Skeletal muscle cell (primary cell): ENCODE results near the gene TYW3.

Experiments
- DNase-seq: peaks from one replicate; pipeline ENCODE4 v3.0.0-alpha.2; 2010; ENCODE audit warnings: low read depth
- H3K4me3 ChIP-seq: 2 replicates; pipeline ENCODE4 v1.5.1; 2011; ENCODE audit warnings: low read depth, mild to moderate bottlenecking, control low read depth, low read length, moderate library complexity

TYW3 gene

DNA sequence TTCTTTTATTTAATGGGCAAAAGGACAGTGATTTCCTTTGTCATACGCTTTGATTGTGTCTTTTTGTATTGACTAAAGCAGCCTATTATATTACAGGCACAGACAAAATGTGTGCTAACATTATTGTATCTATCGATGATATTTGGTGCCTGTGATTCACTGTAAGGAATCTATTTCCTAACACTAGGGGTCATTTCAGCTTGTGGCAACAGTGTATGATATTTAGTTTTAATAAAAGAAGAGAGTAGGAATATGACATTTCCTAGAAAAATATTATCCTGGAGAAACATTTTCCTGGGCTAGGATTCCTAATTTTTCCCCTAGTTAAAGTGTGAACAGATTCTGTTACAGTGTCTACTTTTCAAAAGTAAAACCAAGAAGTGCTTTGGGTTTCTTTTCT, 42.8 kb downstream of the TYW3 start:
- no peak for DNase-seq
- H3K4me3 ChIP-seq: no peak overlapping the region

DNA sequence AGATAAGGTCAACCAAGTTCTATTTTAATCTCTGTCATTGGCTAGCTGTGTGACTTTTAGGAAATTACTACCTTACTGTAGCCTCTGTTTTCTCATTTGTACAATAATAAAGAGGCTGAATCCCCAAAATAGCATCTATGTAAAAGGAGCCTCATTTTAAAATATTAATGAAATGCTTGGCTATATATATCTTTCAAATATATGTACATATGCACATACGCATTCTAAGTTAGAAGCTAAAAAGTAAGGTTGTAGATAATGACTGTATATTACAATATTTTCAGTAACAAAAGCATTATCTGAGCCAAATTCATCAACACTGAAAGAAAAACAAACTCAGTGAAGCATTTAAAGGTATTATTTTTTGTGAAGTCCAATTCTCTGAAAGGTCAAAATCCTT, 44.6 kb downstream of the TYW3 start:
- H3K4me3 ChIP-seq: no peak overlapping the region
- no peak for DNase-seq

DNA sequence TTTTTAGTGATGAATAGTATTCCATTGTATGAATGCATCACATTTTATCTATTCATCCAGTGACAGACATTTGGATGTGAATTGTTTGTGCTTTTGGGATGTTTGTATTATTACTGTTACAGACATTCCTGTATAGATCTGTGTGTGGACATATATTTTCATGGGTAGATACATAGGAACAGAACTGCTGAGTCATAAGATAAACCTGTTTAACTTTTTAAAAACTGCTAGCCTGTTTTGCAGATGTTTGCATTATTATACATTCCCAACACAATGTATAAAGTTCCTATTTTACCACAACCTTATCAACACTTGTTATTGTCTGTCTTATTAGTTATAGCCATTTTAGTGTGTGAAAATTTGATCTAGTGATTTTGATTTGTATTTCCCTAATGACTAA, 46.8 kb downstream of the TYW3 start:
- no peak for DNase-seq
- H3K4me3 ChIP-seq: no peak overlapping the region

DNA sequence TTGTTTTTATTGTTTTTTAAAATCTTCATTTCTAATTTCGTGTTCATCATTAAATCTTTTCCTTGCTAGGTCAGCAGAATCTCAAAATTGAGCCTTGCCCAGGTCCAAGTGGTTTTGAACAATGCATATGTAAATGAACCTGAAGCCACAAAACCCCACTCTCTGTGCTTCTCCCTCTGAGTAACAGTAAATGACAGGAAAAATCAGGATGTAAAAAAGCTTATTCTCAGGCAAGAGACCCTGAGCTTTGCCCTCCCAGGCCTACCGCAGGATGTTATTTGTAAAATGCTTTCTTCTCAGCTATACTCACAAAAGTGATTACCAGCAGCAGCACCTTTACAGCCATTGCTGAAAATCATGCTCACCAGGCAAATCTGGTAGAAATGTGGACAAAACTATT, 47.6 kb downstream of the TYW3 start:
- DNase-seq: no peak
- H3K4me3 ChIP-seq: no peak overlapping the region

DNA sequence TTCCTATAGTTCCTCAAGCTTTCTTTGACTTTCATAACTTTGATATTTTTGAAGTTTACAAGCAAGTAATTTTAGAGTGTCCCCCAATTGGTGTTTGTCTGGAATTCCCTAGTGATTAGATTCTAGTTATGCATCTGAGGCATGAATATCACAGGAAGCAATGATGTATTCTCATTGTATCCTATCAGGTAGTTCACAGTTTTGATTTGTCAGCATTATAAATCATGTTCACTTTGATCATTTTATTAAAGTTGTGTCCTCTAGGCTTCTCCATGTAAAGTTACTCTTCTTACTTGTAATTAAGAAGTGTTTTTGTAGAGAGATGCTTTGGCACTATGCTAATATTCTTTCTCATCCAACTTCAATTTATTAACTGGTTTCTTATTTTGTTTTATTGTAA, 53.0 kb downstream of the TYW3 start:
- H3K4me3 ChIP-seq: no peak overlapping the region
- no peak for DNase-seq

DNA sequence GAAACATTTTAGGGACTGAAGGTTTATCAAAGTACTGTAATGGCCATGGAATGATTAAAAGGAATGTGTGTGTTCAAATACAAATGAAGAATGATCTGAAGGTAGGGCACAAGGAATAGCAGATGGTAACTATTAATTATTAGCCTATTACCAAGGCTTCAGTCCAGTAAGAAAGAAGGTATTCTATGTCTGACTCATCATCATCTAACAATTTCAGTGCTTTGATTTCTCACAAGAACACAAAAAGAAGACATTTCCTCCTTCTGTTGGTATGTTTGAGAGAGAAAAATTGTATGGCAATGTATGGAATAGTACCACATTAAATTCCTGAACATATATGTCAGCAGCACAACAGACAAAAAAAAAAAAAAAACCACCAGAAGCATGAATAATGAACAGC, 57.5 kb downstream of the TYW3 start:
- no peak overlapping the region for H3K4me3 ChIP-seq
- no peak for DNase-seq

DNA sequence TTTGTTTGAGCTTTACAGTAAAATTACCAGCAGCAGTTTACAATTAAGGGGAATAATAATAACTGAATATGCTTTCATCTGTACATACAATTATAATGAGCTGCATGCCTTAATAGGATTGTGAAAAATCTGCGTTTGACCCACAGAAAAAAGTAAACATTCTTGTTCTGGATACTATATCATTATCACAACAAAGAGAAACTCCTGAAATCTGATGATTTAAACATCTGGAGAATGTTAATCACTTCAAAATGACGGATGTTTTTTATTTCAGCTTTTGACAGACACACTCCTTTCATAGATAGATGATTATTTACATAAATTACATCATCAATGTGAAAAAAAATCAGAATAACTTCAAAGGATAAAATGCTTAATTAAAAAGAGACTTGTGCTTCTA, 58.5 kb downstream of the TYW3 start:
- no peak overlapping the region for H3K4me3 ChIP-seq
- no peak for DNase-seq

DNA sequence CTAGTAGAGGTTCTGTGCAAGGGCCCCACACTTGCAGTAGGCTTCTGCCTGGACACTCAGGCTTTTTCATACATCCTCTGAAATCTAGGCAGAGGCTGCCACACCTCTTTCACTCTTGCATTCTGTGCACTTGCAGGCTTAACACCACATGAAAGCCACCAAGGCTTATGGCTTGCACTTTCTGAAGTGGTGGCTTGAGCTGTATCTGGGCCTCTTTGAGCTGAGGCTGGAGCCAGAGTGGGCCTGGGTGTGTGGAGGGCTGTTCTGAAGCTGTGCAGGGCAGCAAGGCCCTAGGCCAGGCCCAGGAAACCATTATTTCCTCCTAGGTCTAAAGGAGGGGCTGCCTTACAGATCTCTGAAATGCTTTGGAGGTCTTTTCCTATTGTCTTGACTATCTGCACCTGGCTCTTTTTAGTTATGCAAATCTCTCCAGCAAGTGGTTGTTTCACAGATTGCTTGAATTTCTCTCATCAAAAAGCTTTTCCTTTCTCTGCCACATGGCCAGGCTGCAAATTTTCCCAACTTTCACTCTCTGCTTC, 66.2 kb downstream of the TYW3 start:
- no peak for DNase-seq
- no peak overlapping the region for H3K4me3 ChIP-seq

DNA sequence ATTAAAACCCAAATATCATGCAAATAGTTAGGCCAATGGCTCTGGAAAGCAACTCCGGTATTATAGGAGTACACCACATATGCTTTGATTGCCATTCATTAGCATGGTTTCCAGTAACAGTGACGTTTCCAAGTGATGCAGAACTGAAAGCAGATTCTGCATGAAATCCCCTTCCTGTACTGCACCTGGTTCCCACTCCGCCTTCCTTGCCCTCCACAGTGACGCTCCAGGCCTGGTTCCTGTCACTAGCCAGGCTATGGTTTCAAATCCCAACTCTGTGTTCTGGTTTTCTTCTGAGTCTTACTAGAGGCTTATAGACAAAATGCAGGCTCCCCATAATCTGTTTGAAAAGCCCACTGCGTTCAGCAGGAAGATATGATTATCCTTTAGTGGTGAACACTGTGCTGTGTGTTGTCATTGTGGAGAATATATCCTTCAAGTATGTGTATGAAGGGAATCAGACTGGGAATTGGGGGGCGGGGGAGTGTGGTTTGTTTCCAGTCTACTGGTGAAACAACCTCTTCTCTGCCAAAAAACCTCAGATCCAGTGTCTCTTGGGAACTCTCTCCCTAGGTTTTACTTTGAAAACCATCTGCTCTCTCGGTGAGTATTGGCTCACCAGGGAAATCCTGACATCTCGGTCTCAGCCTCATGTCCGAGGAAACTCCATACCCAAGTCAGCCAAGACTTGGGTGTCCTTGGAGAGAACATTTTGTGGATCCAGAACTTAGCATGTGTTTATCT, 78.7 kb downstream of the TYW3 start:
- no peak for DNase-seq
- no peak overlapping the region for H3K4me3 ChIP-seq

DNA sequence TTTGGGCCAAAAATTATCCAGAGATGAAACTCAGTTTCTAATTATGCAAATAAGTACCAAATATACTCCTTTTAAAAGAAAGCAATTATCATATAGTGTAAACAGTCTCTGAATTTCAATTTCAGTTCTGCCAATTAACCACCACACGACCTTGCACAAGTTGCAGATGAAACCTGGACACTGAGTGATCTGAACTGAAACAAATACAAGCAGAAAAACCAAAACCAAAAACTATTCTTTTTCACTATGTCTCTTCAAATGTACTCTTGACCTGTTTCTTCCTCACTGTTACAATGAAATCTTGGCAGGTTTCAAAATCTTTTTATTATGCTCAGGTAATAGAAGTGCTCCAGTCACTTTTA, 79.2 kb downstream of the TYW3 start:
- DNase-seq: no peak
- H3K4me3 ChIP-seq: no peak overlapping the region
